Measurements from ENCODE around the gene OR2D2. TPM values are rescaled to one million over a fixed set of nuclear protein-coding genes. Genes with fewer than 3 reads are reported as not detected.

Gene OR2D2
- total RNA-seq, 1 donor from 2014 or later = 0.38 TPM

DNA sequence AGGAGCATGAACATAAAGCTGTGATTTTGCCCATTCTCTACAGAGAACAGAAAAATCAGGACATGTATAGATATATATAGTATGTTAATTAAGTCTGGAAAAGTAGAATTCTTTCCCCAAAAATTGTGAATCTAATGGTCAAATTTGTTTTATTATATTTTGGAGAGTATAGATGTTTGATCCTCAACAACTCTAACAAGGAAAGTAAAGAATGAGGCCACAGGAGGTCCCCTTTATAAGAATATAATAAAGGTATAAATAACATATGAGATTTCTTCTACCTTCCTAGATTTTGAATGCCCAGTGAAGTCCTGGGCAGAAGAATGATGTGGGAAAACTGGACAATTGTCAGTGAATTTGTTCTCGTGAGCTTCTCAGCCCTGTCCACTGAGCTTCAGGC is 16.0 kb downstream of the OR2D2 start, which contains the start of gene OR10A4:
TSS of gene OR10A4 (plus strand) at position 301 of the 400 bp plus-strand sequence. CDS start at position 324, 23 bp downstream.
- TF ChIP-seq, protein P1, sequence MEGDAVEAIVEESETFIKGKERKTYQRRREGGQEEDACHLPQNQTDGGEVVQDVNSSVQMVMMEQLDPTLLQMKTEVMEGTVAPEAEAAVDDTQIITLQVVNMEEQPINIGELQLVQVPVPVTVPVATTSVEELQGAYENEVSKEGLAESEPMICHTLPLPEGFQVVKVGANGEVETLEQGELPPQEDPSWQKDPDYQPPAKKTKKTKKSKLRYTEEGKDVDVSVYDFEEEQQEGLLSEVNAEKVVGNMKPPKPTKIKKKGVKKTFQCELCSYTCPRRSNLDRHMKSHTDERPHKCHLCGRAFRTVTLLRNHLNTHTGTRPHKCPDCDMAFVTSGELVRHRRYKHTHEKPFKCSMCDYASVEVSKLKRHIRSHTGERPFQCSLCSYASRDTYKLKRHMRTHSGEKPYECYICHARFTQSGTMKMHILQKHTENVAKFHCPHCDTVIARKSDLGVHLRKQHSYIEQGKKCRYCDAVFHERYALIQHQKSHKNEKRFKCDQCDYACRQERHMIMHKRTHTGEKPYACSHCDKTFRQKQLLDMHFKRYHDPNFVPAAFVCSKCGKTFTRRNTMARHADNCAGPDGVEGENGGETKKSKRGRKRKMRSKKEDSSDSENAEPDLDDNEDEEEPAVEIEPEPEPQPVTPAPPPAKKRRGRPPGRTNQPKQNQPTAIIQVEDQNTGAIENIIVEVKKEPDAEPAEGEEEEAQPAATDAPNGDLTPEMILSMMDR (IDR thresholded peaks at IDR 0.05; ENCODE audit: insufficient read depth, low read length, poor library complexity, severe bottlenecking) = no peak
- H3K27me3 ChIP-seq (ENCODE audit: control insufficient read depth, insufficient read depth, low read length) = no peaks in the 10 kb centered on the region
- DNase-seq (ENCODE audit: low read depth) = no peak
- H3K36me3 ChIP-seq (ENCODE audit: control insufficient read depth, insufficient read depth, low read length) = no peaks in the 10 kb centered on the region
- H3K4me3 ChIP-seq (ENCODE audit: low read depth, low read length) = no peak within 1 kb of the TSS

DNA sequence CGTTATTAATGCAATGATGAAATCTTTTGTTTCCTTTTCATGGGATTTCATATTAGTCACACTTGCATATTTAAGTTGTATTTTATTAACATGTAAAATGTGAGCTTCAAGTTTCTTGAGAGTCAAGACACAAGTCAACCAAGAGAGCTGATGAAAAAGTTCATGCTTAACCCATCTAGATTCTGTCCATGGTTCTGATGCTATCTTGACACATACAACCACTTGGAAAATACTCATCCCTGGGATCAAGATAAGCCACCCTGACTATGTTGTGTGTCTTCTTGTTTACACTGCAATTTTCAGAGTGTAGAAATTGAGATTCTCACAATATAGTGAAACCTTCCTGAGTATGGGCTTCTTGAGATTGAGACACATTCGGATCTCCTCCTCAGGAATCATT is 16.5 kb downstream of the OR2D2 start:
- DNase-seq (ENCODE audit: low read depth) = no peak
- TF ChIP-seq, protein P1 (IDR thresholded peaks at IDR 0.05; ENCODE audit: insufficient read depth, low read length, poor library complexity, severe bottlenecking) = no peak
- no peaks in the 10 kb centered on the region for H3K36me3 ChIP-seq (ENCODE audit: control insufficient read depth, insufficient read depth, low read length)

DNA sequence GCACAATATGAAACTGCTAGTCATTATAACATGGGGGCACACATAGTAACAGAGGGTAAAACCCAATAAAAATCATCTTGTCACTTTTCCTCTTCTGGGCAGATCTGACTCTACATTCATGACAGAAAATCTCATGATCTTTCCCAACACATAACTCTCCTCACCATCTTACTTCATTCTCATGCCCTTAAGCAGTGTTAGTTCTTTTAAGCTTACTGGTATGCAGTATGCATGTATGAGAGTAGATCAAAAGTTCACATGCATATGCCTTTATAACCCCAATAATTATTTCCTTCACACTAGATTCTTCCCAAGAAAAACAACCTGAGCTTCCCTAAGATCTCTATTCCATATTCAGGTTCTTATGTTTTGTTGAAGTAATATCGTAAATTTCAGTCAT is 21.0 kb downstream of the OR2D2 start:
- H3K27me3 ChIP-seq (ENCODE audit: control insufficient read depth, insufficient read depth, low read length) = no peaks in the 10 kb centered on the region
- DNase-seq (ENCODE audit: low read depth) = no peak
- TF ChIP-seq, protein P1 (IDR thresholded peaks at IDR 0.05; ENCODE audit: insufficient read depth, low read length, poor library complexity, severe bottlenecking) = no peak

More for the DNA sequence above, 16.5 kb downstream of the OR2D2 start:
- Histone ChIP-seq H3K27me3 (ENCODE audit: control insufficient read depth, insufficient read depth, low read length) (no peaks in the 10 kb centered on the region), H3K4me3 (ENCODE audit: low read depth, low read length) (no peak overlapping the region)

DNA sequence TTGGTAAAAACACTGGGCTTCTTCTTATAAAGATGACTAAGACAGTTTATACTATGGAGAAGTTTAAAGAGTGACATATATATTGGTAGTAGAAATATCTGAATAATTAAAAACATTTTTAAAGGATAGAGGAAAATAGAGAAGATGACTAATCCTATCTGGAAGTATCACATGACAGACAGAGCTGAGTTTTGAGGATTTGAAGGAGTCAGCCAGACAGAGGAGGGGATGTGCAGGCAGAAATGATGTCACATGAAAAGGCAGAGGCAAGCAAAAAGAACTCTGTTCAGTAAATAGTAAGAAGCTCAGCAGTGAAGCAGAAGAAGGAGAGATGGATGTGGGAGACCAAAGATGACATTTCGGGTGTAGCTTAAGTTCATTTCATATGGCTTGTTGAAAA is 27.9 kb downstream of the OR2D2 start:
- Histone ChIP-seq H3K4me3 (ENCODE audit: low read depth, low read length) (no peak overlapping the region), H3K27me3 (ENCODE audit: control insufficient read depth, insufficient read depth, low read length) (no peaks in the 10 kb centered on the region), H3K36me3 (ENCODE audit: control insufficient read depth, insufficient read depth, low read length) (no peaks in the 10 kb centered on the region)
- no peak for DNase-seq (ENCODE audit: low read depth)
- TF ChIP-seq, protein P1 (IDR thresholded peaks at IDR 0.05; ENCODE audit: insufficient read depth, low read length, poor library complexity, severe bottlenecking) = no peak

More for the DNA sequence above, 21.0 kb downstream of the OR2D2 start:
- Histone ChIP-seq H3K36me3 (ENCODE audit: control insufficient read depth, insufficient read depth, low read length) (no peaks in the 10 kb centered on the region), H3K4me3 (ENCODE audit: low read depth, low read length) (no peak overlapping the region)

DNA sequence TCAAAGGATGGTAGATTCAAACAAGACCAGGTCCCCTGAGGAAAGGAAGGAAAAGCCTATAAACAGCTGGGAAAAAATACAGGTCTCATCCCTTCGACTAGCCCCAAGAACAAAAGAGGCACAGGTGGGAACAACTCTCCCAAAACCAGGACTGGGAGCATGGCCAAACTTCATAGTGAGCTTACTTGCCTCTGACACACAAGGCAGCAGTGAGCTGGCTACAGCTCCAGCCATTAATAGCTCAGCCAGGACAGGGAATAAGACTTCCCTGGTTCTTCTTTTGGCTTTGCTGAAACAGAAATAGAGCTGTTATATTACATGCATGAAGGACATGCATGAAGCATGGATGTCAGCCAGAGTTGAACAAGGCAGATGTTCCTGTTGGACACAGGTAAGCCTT is 29.3 kb downstream of the OR2D2 start, which contains the start of gene OR10A2:
TSS of gene OR10A2 (plus strand) at position 97 of the 400 bp plus-strand sequence. CDS start 6,698 bp downstream, outside the sequence.
- TF ChIP-seq, protein P1 (IDR thresholded peaks at IDR 0.05; ENCODE audit: insufficient read depth, low read length, poor library complexity, severe bottlenecking) = no peak
- DNase-seq (ENCODE audit: low read depth) = no peak

DNA sequence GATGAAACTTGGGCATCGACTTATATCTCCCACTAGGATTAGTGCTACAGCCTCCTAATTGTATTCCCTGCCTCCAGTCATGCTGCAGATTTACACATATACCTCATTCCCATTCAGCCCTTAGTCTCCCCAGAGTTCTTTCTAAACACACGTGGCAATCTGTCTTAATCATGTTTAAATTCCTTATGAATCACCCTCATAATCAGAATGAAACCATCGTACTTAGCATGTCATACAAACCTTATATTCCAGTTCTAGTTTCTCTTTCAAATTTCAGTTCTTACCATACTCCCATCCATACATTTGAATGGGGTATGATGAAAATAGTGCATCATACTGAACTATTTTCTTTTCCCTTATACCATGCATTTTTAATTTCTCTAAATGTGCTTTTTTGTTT is 35.4 kb downstream of the OR2D2 start:
- H3K36me3 ChIP-seq (ENCODE audit: control insufficient read depth, insufficient read depth, low read length) = no peaks in the 10 kb centered on the region
- TF ChIP-seq, protein P1 (IDR thresholded peaks at IDR 0.05; ENCODE audit: insufficient read depth, low read length, poor library complexity, severe bottlenecking) = no peak
- no peak for DNase-seq (ENCODE audit: low read depth)
- no peaks in the 10 kb centered on the region for H3K27me3 ChIP-seq (ENCODE audit: control insufficient read depth, insufficient read depth, low read length)
- no peak overlapping the region for H3K4me3 ChIP-seq (ENCODE audit: low read depth, low read length)

More for the DNA sequence above, 29.3 kb downstream of the OR2D2 start, which contains the start of gene OR10A2:
- H3K36me3 ChIP-seq (ENCODE audit: control insufficient read depth, insufficient read depth, low read length) = no peaks in the 10 kb centered on the region
- no peak within 1 kb of the TSS for H3K4me3 ChIP-seq (ENCODE audit: low read depth, low read length)
- no peaks in the 10 kb centered on the region for H3K27me3 ChIP-seq (ENCODE audit: control insufficient read depth, insufficient read depth, low read length)
